ENCODE measurements around the gene CATSPERZ. TPM values are rescaled to one million over a fixed set of nuclear protein-coding genes. Genes with fewer than 3 reads are reported as not detected.

CATSPERZ gene
- total and polyA plus RNA-seq, 9 of the 15 experiments (the other 6 are each of a cell fraction or from before 2014, with no cell fraction given): 0.86 to 8.5 (median 3.5) TPM

DNA sequence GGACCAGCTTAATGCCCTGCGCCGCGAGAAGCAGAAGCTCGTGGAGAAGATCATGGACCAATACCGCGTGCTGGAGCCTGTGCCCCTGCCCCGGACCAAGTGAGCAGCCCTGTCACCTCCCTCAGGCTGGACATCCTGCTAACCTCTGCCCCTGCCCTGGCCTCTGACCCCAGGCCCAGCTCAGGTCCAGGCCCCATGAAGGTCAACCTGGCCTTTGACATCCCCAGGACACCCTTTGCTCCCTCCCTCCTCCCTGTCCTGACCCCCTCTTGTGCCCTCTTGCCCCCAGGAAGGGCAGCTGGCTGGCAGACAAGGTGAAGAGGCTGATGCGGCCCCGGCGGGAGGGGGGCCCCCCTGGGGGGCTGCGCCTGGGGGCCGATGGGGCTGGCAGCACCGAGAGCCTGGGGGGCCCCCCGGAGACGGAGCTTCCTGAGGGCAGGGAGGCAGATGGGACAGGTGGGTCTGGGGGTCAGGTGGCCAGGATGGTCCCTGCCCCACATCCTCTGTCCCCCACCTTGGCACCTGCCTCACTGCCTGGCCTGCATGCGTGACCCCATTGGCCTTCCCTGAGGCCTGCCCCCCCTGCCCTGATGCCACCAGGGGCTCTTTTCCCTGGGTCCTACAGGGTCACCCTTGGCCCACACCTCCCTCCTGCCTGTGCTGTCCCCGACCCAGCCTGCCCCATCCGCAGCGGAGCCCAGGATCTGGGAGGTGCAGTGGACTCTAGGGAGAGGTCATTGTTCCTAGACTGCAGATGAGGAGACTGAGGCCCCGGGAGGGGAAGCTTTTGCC is 53.8 kb downstream of the CATSPERZ start:
- ATAC-seq (no peak), FAIRE-seq (no peak), DNase-seq (ENCODE audit: extremely low read depth in 1 of 4, low spot score in 3 of 4) (no peak)
- H3K4me3 ChIP-seq: no peak overlapping the region
- TF ChIP-seq NR2C2 (CRISPR knock-in tag; IDR thresholded peaks at IDR 0.05) (no peak), NR2C2 (tag; IDR thresholded peaks at IDR 0.05) (peak; percentile 27; the same call in 1 of the 2 replicates), NR2C1 (IDR thresholded peaks at IDR 0.05) (peak; percentile 66; the same call in 1 of the 2 replicates), NR2C1 (tag; IDR thresholded peaks at IDR 0.05) (peak; percentile 62; the same call in 1 of the 2 replicates), ESRRA (IDR thresholded peaks at IDR 0.05; ENCODE audit: borderline replicate concordance, low read depth) (peak; percentile 73), SMARCA5 (IDR thresholded peaks at IDR 0.05) (no peak), JUND (IDR thresholded peaks at IDR 0.05; ENCODE audit: borderline replicate concordance, low read depth, low read length) (no peak), JUND (tag; IDR thresholded peaks at IDR 0.05; ENCODE audit: borderline replicate concordance, low read depth, low read length) (no peak)
- BruUV-seq (replicated peaks): no TSS peak
- H3K79me2 ChIP-seq (ENCODE audit: control insufficient read depth, insufficient read depth, low read length): peaks cover 15% of the 10 kb centered on the region; the same call in 2 of the 3 replicates
- H3K4me2 ChIP-seq (ENCODE audit: insufficient read depth, low read length): no peak overlapping the region
- in situ Hi-C loops (cut with MboI) (no loop called here), intact Hi-C loops (cut with micrococcal nuclease) (no loop called here)
- ChIA-PET CTCF (ENCODE audit: low intra/inter-chr PET ratio) (interaction anchor here (0.8 to 2.5 kb wide), 2 partner anchors 36 to 82 kb away, joined by 4 to 19 read pairs; partner anchors contain the start of genes PRDX5 and TRMT112), POLR2A (interaction anchor here (0.6 to 3.0 kb wide), 5 partner anchors 12 to 111 kb away, joined by 3 to 20 read pairs (median 3); no protein-coding TSS in a partner anchor)
- no peak overlapping the region for H2AFZ ChIP-seq (ENCODE audit: low read depth, low read length)
- no peaks in the 10 kb centered on the region for H4K20me1 ChIP-seq (replicated peaks; ENCODE audit: control insufficient read depth, insufficient read depth, low read length)
- 69% methylated on average over 15 of the region's 20 CpGs for WGBS (ENCODE audit: insufficient coverage, low coverage, missing lambda C conversion rate)
- H3K9ac ChIP-seq (ENCODE audit: insufficient read depth in 1 of 2, low read depth in 2 of 2, low read length in 2 of 2): peak overlapping the region in 1 of 2 experiments; percentile 53; a peak in 2 of 4 replicates
- peaks cover 3% of the 10 kb centered on the region for H3K9me1 ChIP-seq (ENCODE audit: control insufficient read depth, insufficient read depth, low read length)
- H3K27me3 ChIP-seq (ENCODE audit: control insufficient read depth in 2 of 2, insufficient read depth in 2 of 2, low read length in 2 of 2): no peaks in the 10 kb centered on the region
- H3K36me3 ChIP-seq (ENCODE audit: control insufficient read depth, insufficient read depth, low read length): no peaks in the 10 kb centered on the region
- no peak overlapping the region for H3K27ac ChIP-seq (ENCODE audit: extremely low read depth, low read depth, low read length)
- no peaks in the 10 kb centered on the region for H3K9me3 ChIP-seq (replicated peaks; ENCODE audit: control insufficient read depth, insufficient read depth, low read depth, low read length)
- H3K4me1 ChIP-seq (replicated peaks in 1 of 2; ENCODE audit: control insufficient read depth in 2 of 2, insufficient read depth in 2 of 2, low read length in 2 of 2): peaks cover 32 to 84% of the 10 kb centered on the region in 2 experiments

Small RNA genes lying within 50 kb of the gene (microRNA-seq; reads per million reads assigned to microRNA genes)
- gene MIR7155 (ENCODE audit: borderline microRNAs expressed): 0.55 reads per million

Small RNA genes lying within 50 kb of the gene (small RNA-seq; reads per million reads assigned to genes)
- 0.33 reads per million for gene MIR7155
- gene RF00019: not detected

Other genes with a start within 250 kb of the CATSPERZ start
Only the 7 nearest of the 18 such genes appear.
- 45.6 and 58.5 TPM in 2 replicates for gene BAD, start 15.7 kb upstream of the CATSPERZ start, total RNA-seq (2014; rRNA removed)
- gene BAD, start 15.7 kb upstream of the CATSPERZ start, total RNA-seq (2014; rRNA removed; fragmentation: Illumina TruSeq; extraction: Trizol): 2.9 and 4.1 TPM in 2 replicates
- gene BAD, start 15.7 kb upstream of the CATSPERZ start, total RNA-seq (2015; rRNA removed; fragmentation: Illumina TruSeq; extraction: Trizol): 18.8 and 23.8 TPM in 2 replicates
- 25.2 and 27.1 TPM in 2 replicates for gene BAD, start 15.7 kb upstream of the CATSPERZ start, total RNA-seq (2021)
- gene BAD, start 15.7 kb upstream of the CATSPERZ start, polyA plus RNA-seq (2011; rRNA removed): 11.8 and 21.1 TPM in 2 replicates
- gene BAD, start 15.7 kb upstream of the CATSPERZ start, polyA plus RNA-seq (2014; fragmentation: Illumina TruSeq; extraction: Trizol): 4.7 and 12.8 TPM in 2 replicates
- gene BAD, start 15.7 kb upstream of the CATSPERZ start, polyA plus RNA-seq (2014; fragmentation: Nextera tagmentation; extraction: Ambion mirVana): 1 to 10 TPM in 1 of 2 experiments, under 1 TPM in 1; 0.61 to 4.0 TPM
- gene BAD, start 15.7 kb upstream of the CATSPERZ start, polyA plus RNA-seq (2014; rRNA removed): 34.3 and 43.0 TPM in 2 replicates
- gene GPR137, start 14.5 kb upstream of the CATSPERZ start, total RNA-seq (2014; rRNA removed): 10.7 and 14.8 TPM in 2 replicates
- gene GPR137, start 14.5 kb upstream of the CATSPERZ start, total RNA-seq (2014; rRNA removed; fragmentation: Illumina TruSeq; extraction: Trizol): 2.9 and 4.1 TPM in 2 replicates
- gene GPR137, start 14.5 kb upstream of the CATSPERZ start, total RNA-seq (2015; rRNA removed; fragmentation: Illumina TruSeq; extraction: Trizol): 10.9 and 11.9 TPM in 2 replicates
- 26.7 and 30.1 TPM in 2 replicates for gene GPR137, start 14.5 kb upstream of the CATSPERZ start, total RNA-seq (2021)
- gene GPR137, start 14.5 kb upstream of the CATSPERZ start, polyA plus RNA-seq (2011; rRNA removed): 6.0 and 11.3 TPM in 2 replicates
- gene GPR137, start 14.5 kb upstream of the CATSPERZ start, polyA plus RNA-seq (2014; fragmentation: Illumina TruSeq; extraction: Trizol): 13.2 and 16.9 TPM in 2 replicates
- gene GPR137, start 14.5 kb upstream of the CATSPERZ start, polyA plus RNA-seq (2014; fragmentation: Nextera tagmentation; extraction: Ambion mirVana): under 1 TPM; 0.32 to 0.52 TPM
- 18.2 and 18.9 TPM in 2 replicates for gene GPR137, start 14.5 kb upstream of the CATSPERZ start, polyA plus RNA-seq (2014; rRNA removed)
- not detected in 2 replicates for gene KCNK4, start 9.1 kb upstream of the CATSPERZ start, total RNA-seq (2014; rRNA removed)
- gene KCNK4, start 9.1 kb upstream of the CATSPERZ start, total RNA-seq (2014; rRNA removed; fragmentation: Illumina TruSeq; extraction: Trizol): not detected in 2 replicates
- not detected in 2 replicates for gene KCNK4, start 9.1 kb upstream of the CATSPERZ start, total RNA-seq (2015; rRNA removed; fragmentation: Illumina TruSeq; extraction: Trizol)
- gene KCNK4, start 9.1 kb upstream of the CATSPERZ start, total RNA-seq (2021): not detected in 2 replicates
- gene KCNK4, start 9.1 kb upstream of the CATSPERZ start, polyA plus RNA-seq (2011; rRNA removed): not detected in 2 replicates
- not detected in 2 replicates for gene KCNK4, start 9.1 kb upstream of the CATSPERZ start, polyA plus RNA-seq (2014; fragmentation: Illumina TruSeq; extraction: Trizol)
- not detected for gene KCNK4, start 9.1 kb upstream of the CATSPERZ start, polyA plus RNA-seq (2014; fragmentation: Nextera tagmentation; extraction: Ambion mirVana)
- not detected in 2 replicates for gene KCNK4, start 9.1 kb upstream of the CATSPERZ start, polyA plus RNA-seq (2014; rRNA removed)
- gene ESRRA, start 5.2 kb downstream of the CATSPERZ start, total RNA-seq (2014; rRNA removed): 89.2 and 89.7 TPM in 2 replicates
- 13.8 and 17.3 TPM in 2 replicates for gene ESRRA, start 5.2 kb downstream of the CATSPERZ start, total RNA-seq (2014; rRNA removed; fragmentation: Illumina TruSeq; extraction: Trizol)
- gene ESRRA, start 5.2 kb downstream of the CATSPERZ start, total RNA-seq (2015; rRNA removed; fragmentation: Illumina TruSeq; extraction: Trizol): 30.3 and 31.4 TPM in 2 replicates
- 76.5 and 84.1 TPM in 2 replicates for gene ESRRA, start 5.2 kb downstream of the CATSPERZ start, total RNA-seq (2021)
- gene ESRRA, start 5.2 kb downstream of the CATSPERZ start, polyA plus RNA-seq (2011; rRNA removed): 23.7 and 35.6 TPM in 2 replicates
- 15.3 and 27.6 TPM in 2 replicates for gene ESRRA, start 5.2 kb downstream of the CATSPERZ start, polyA plus RNA-seq (2014; fragmentation: Illumina TruSeq; extraction: Trizol)
- 1 to 10 TPM in 1 of 2 experiments, under 1 TPM in 1; 0.27 to 1.0 TPM for gene ESRRA, start 5.2 kb downstream of the CATSPERZ start, polyA plus RNA-seq (2014; fragmentation: Nextera tagmentation; extraction: Ambion mirVana)
- 69.0 and 75.5 TPM in 2 replicates for gene ESRRA, start 5.2 kb downstream of the CATSPERZ start, polyA plus RNA-seq (2014; rRNA removed)
- gene TRMT112, start 17.2 kb downstream of the CATSPERZ start, total RNA-seq (2014; rRNA removed): 391 and 444 TPM in 2 replicates
- gene TRMT112, start 17.2 kb downstream of the CATSPERZ start, total RNA-seq (2014; rRNA removed; fragmentation: Illumina TruSeq; extraction: Trizol): 126 and 162 TPM in 2 replicates
- gene TRMT112, start 17.2 kb downstream of the CATSPERZ start, total RNA-seq (2015; rRNA removed; fragmentation: Illumina TruSeq; extraction: Trizol): 283 and 300 TPM in 2 replicates
- gene TRMT112, start 17.2 kb downstream of the CATSPERZ start, total RNA-seq (2021): 274 and 296 TPM in 2 replicates
- 242 and 243 TPM in 2 replicates for gene TRMT112, start 17.2 kb downstream of the CATSPERZ start, polyA plus RNA-seq (2011; rRNA removed)
- gene TRMT112, start 17.2 kb downstream of the CATSPERZ start, polyA plus RNA-seq (2014; fragmentation: Illumina TruSeq; extraction: Trizol): 266 and 297 TPM in 2 replicates
- 100 to 1,000 TPM; 358 to 423 TPM for gene TRMT112, start 17.2 kb downstream of the CATSPERZ start, polyA plus RNA-seq (2014; fragmentation: Nextera tagmentation; extraction: Ambion mirVana)
- 377 and 449 TPM in 2 replicates for gene TRMT112, start 17.2 kb downstream of the CATSPERZ start, polyA plus RNA-seq (2014; rRNA removed)
- gene PRDX5, start 17.8 kb downstream of the CATSPERZ start, total RNA-seq (2014; rRNA removed): 252 and 268 TPM in 2 replicates
- 73.0 and 93.8 TPM in 2 replicates for gene PRDX5, start 17.8 kb downstream of the CATSPERZ start, total RNA-seq (2014; rRNA removed; fragmentation: Illumina TruSeq; extraction: Trizol)
- gene PRDX5, start 17.8 kb downstream of the CATSPERZ start, total RNA-seq (2015; rRNA removed; fragmentation: Illumina TruSeq; extraction: Trizol): 200 and 204 TPM in 2 replicates
- gene PRDX5, start 17.8 kb downstream of the CATSPERZ start, total RNA-seq (2021): 124 and 154 TPM in 2 replicates
- gene PRDX5, start 17.8 kb downstream of the CATSPERZ start, polyA plus RNA-seq (2011; rRNA removed): 224 and 254 TPM in 2 replicates
- 209 and 212 TPM in 2 replicates for gene PRDX5, start 17.8 kb downstream of the CATSPERZ start, polyA plus RNA-seq (2014; fragmentation: Illumina TruSeq; extraction: Trizol)
- 10 to 100 TPM; 40.8 to 64.2 TPM for gene PRDX5, start 17.8 kb downstream of the CATSPERZ start, polyA plus RNA-seq (2014; fragmentation: Nextera tagmentation; extraction: Ambion mirVana)
- gene PRDX5, start 17.8 kb downstream of the CATSPERZ start, polyA plus RNA-seq (2014; rRNA removed): 327 and 356 TPM in 2 replicates
- gene CCDC88B, start 39.8 kb downstream of the CATSPERZ start, total RNA-seq (2014; rRNA removed): 15.2 and 16.1 TPM in 2 replicates
- gene CCDC88B, start 39.8 kb downstream of the CATSPERZ start, total RNA-seq (2014; rRNA removed; fragmentation: Illumina TruSeq; extraction: Trizol): 2.7 and 4.7 TPM in 2 replicates
- 10.3 and 12.1 TPM in 2 replicates for gene CCDC88B, start 39.8 kb downstream of the CATSPERZ start, total RNA-seq (2015; rRNA removed; fragmentation: Illumina TruSeq; extraction: Trizol)
- 11.9 and 13.0 TPM in 2 replicates for gene CCDC88B, start 39.8 kb downstream of the CATSPERZ start, total RNA-seq (2021)
- gene CCDC88B, start 39.8 kb downstream of the CATSPERZ start, polyA plus RNA-seq (2011; rRNA removed): 5.2 and 10.7 TPM in 2 replicates
- gene CCDC88B, start 39.8 kb downstream of the CATSPERZ start, polyA plus RNA-seq (2014; fragmentation: Illumina TruSeq; extraction: Trizol): 7.9 and 13.4 TPM in 2 replicates
- 1 to 10 TPM in 1 of 2 experiments, under 1 TPM in 1; 0.13 to 1.7 TPM for gene CCDC88B, start 39.8 kb downstream of the CATSPERZ start, polyA plus RNA-seq (2014; fragmentation: Nextera tagmentation; extraction: Ambion mirVana)
- 16.3 and 18.1 TPM in 2 replicates for gene CCDC88B, start 39.8 kb downstream of the CATSPERZ start, polyA plus RNA-seq (2014; rRNA removed)